H1 (cell line): ENCODE results near the gene RASAL2. TPM values are rescaled to one million over a fixed set of nuclear protein-coding genes. Genes with fewer than 3 reads are reported as not detected.

Experiments
- CTCF ChIA-PET: fragments of 300-600 bp; sonication (Branson Sonifier 250); formaldehyde crosslinking; loops from one replicate; lab custom pipeline; 2021; ENCODE audit not compliant: partially characterized antibody; lab: Charles Lee
- POLR2A ChIA-PET: fragments of 300-600 bp; sonication (Branson Sonifier 250); formaldehyde crosslinking; loops from one replicate; lab custom pipeline; 2021; ENCODE audit warnings: inconsistent platforms; ENCODE audit not compliant: partially characterized antibody; lab: Charles Lee
- DNase-seq, 2 experiments: peaks; one replicate each; pipeline versions ENCODE4 v3.0.0 to v3.0.0-alpha.2; 2010 to 2022; ENCODE audit warnings: low spot score in 2 of 2, low read depth in 1 of 2, mixed read lengths in 1 of 2
- FAIRE-seq: peaks from 2 replicates; lab custom pipeline; 2011; peaks lifted over from hg19 to GRCh38; lab: Jason Lieb, UNC
- H2AFZ ChIP-seq: 2 replicates; pipeline ENCODE4 v1.8.1; 2012; ENCODE audit warnings: low read length, inconsistent platforms
- H2AK5ac ChIP-seq: 2 replicates; pipeline ENCODE4 v1.6.1; 2013; ENCODE audit warnings: low read depth, low read length
- H2BK120ac ChIP-seq: replicated peaks from 2 replicates; pipeline ENCODE3; 2013; ENCODE audit warnings: low read depth, low read length, inconsistent platforms
- H2BK12ac ChIP-seq: 2 replicates; pipeline ENCODE4 v1.6.1; 2013; ENCODE audit warnings: low read depth, low read length
- H2BK15ac ChIP-seq: 2 replicates; pipeline ENCODE4 v1.6.1; 2013; ENCODE audit warnings: low read length
- H2BK20ac ChIP-seq: 2 replicates; pipeline ENCODE4 v1.6.1; 2013; ENCODE audit warnings: low read length
- H2BK5ac ChIP-seq: 2 replicates; pipeline ENCODE4 v1.6.1; 2013; ENCODE audit warnings: low read depth, low read length
- H3K14ac ChIP-seq: 2 replicates; pipeline ENCODE4 v1.6.1; 2013; ENCODE audit warnings: inconsistent platforms; ENCODE audit not compliant: insufficient read length
- H3K18ac ChIP-seq: 2 replicates; pipeline ENCODE4 v1.6.1; 2013; ENCODE audit warnings: low read length; ENCODE audit errors: extremely low read depth
- H3K23ac ChIP-seq: 2 replicates; pipeline ENCODE4 v1.6.1; 2013; ENCODE audit warnings: inconsistent platforms; ENCODE audit not compliant: insufficient read length
- H3K23me2 ChIP-seq: 2 replicates; pipeline ENCODE4 v1.6.1; 2013; ENCODE audit warnings: low read depth, low read length
- H3K27ac ChIP-seq: 2 replicates; pipeline ENCODE4 v1.6.1; 2011; ENCODE audit warnings: low read depth, low read length, inconsistent platforms
- H3K27me3 ChIP-seq, 4 experiments: replicated peaks in 1 of 4; 1 replicate in 1 of 4; 2 replicates in 3 of 4; pipeline versions ENCODE4 v1.6.1 to v1.8.1; 2011 to 2013; ENCODE audit warnings: low read length in 3 of 4, mild to moderate bottlenecking in 3 of 4, inconsistent platforms in 2 of 4, mixed read lengths in 2 of 4, moderate library complexity in 1 of 4; ENCODE audit not compliant: control insufficient read depth in 3 of 4, insufficient read depth in 3 of 4; ENCODE audit errors: extremely low read depth in 1 of 4
- H3K36me3 ChIP-seq, 4 experiments: 2 replicates each; pipeline versions ENCODE4 v1.6.1 to v1.8.1; 2011 to 2013; ENCODE audit warnings: mild to moderate bottlenecking in 4 of 4, low read length in 3 of 4, moderate library complexity in 2 of 4, control low read depth in 1 of 4, inconsistent platforms in 1 of 4; ENCODE audit not compliant: insufficient read depth in 4 of 4, control insufficient read depth in 2 of 4
- H3K4ac ChIP-seq: replicated peaks from 2 replicates; pipeline ENCODE3; 2013; ENCODE audit warnings: low read length, low read depth, mixed read lengths, inconsistent platforms; ENCODE audit not compliant: insufficient read length
- H3K4me1 ChIP-seq, 4 experiments: replicated peaks in 1 of 4; 1 replicate in 1 of 4; 2 replicates in 3 of 4; pipeline versions ENCODE4 v1.6.1 to v1.8.1; 2011 to 2013; ENCODE audit warnings: low read length in 3 of 4, inconsistent platforms in 2 of 4, mixed read lengths in 1 of 4; ENCODE audit not compliant: insufficient read depth in 4 of 4, control insufficient read depth in 3 of 4
- H3K4me2 ChIP-seq, 2 experiments: 2 replicates each; pipeline versions ENCODE4 v1.6.1 to v1.8.1; 2011 to 2013; ENCODE audit warnings: low read depth in 2 of 2, low read length in 2 of 2, control low read depth in 1 of 2, inconsistent platforms in 1 of 2, mild to moderate bottlenecking in 1 of 2; ENCODE audit not compliant: insufficient read depth in 1 of 2
- H3K4me3 ChIP-seq, 4 experiments: fragments of 200-600, 300-600 bp in 1 of 4; sonication (generic), shearing (Covaris generic), sonication (Bioruptor Twin) in 1 of 4; 2 replicates each; pipeline versions ENCODE4 v1.5.1 to v1.8.1; 2011 to 2016; ENCODE audit warnings: low read length in 4 of 4, low read depth in 3 of 4, control low read depth in 2 of 4, inconsistent platforms in 2 of 4, mild to moderate bottlenecking in 2 of 4, mixed read lengths in 1 of 4, moderate library complexity in 1 of 4; ENCODE audit not compliant: insufficient read depth in 2 of 4; ENCODE audit errors: extremely low read depth in 1 of 4
- H3K56ac ChIP-seq: replicated peaks from 2 replicates; pipeline ENCODE3; 2013; ENCODE audit warnings: low read depth, mild to moderate bottlenecking, mixed read lengths, low read length, inconsistent platforms; ENCODE audit not compliant: insufficient read length
- H3K79me1 ChIP-seq: 2 replicates; pipeline ENCODE4 v1.6.1; 2013; ENCODE audit warnings: low read depth, low read length, control low read depth
- H3K79me2 ChIP-seq, 2 experiments: 2 replicates each; pipeline versions ENCODE4 v1.6.1 to v1.8.1; 2012 to 2013; ENCODE audit warnings: low read length in 2 of 2, mild to moderate bottlenecking in 2 of 2, inconsistent platforms in 1 of 2; ENCODE audit not compliant: insufficient read depth in 2 of 2, control insufficient read depth in 1 of 2
- H3K9ac ChIP-seq, 4 experiments: replicated peaks in 1 of 4; 1 replicate in 1 of 4; 2 replicates in 3 of 4; pipeline versions ENCODE4 v1.6.1 to v1.8.1; 2011 to 2013; ENCODE audit warnings: low read depth in 3 of 4, low read length in 3 of 4, control low read depth in 2 of 4, mild to moderate bottlenecking in 2 of 4, moderate library complexity in 2 of 4, inconsistent platforms in 1 of 4; ENCODE audit errors: extremely low read depth in 1 of 4
- H3K9me3 ChIP-seq, 2 experiments: 2 replicates each; pipeline versions ENCODE4 v1.6.1 to v1.8.1; 2012 to 2013; ENCODE audit warnings: mild to moderate bottlenecking in 2 of 2, moderate library complexity in 2 of 2, control low read depth in 1 of 2, inconsistent platforms in 1 of 2, low read depth in 1 of 2, low read length in 1 of 2, mixed read lengths in 1 of 2; ENCODE audit not compliant: insufficient read depth in 2 of 2
- H4K20me1 ChIP-seq, 2 experiments: replicated peaks in 1 of 2; 2 replicates each; pipeline versions ENCODE3 to v1.8.1; 2011 to 2013; ENCODE audit warnings: inconsistent platforms in 2 of 2, low read length in 2 of 2, mild to moderate bottlenecking in 1 of 2; ENCODE audit not compliant: insufficient read depth in 2 of 2, control insufficient read depth in 1 of 2
- H4K5ac ChIP-seq: 2 replicates; pipeline ENCODE4 v1.6.1; 2013; ENCODE audit warnings: low read length, low read depth, mixed read lengths, inconsistent platforms; ENCODE audit not compliant: insufficient read length
- H4K8ac ChIP-seq: 2 replicates; pipeline ENCODE4 v1.8.0; 2013; ENCODE audit warnings: mild to moderate bottlenecking, moderate library complexity, low read length, inconsistent platforms; ENCODE audit not compliant: insufficient read depth; ENCODE audit errors: extremely low read depth
- H4K91ac ChIP-seq: replicated peaks from 2 replicates; pipeline ENCODE3; 2013; ENCODE audit warnings: low read length, mixed read lengths, inconsistent platforms; ENCODE audit not compliant: insufficient read length
- BRCA1 ChIP-seq: IDR thresholded peaks from 2 replicates; pipeline ENCODE4 v1.6.1; 2012; ENCODE audit warnings: low read depth, low read length, improper control_type of control experiment
- NANOG ChIP-seq: IDR thresholded peaks from 2 replicates; pipeline ENCODE4 v1.6.1; 2011; ENCODE audit warnings: low read length, low read depth, mild to moderate bottlenecking, inconsistent platforms; ENCODE audit not compliant: insufficient read depth, poor library complexity, severe bottlenecking
- WGBS, 2 experiments: shearing (Covaris generic) in 1 of 2; methylation state at CpG; one replicate each; pipeline versions ENCODE4 v1.1.6 to v1.1.7; 2013 to 2015; ENCODE audit warnings: low lambda C conversion rate in 2 of 2, mixed read lengths in 2 of 2, inconsistent platforms in 1 of 2, low coverage in 1 of 2, missing lambda C conversion rate in 1 of 2; ENCODE audit not compliant: insufficient replicate concordance in 2 of 2, insufficient coverage in 1 of 2, insufficient read length in 1 of 2; ENCODE audit errors: extremely low coverage in 1 of 2, missing lambda C conversion rate in 1 of 2; 5-methylcytosine and 5-hydroxymethylcytosine counted together
- polyA plus RNA-seq, 7 experiments: library from polyadenylated mRNA; depleted of rRNA in 3 of 7; stranded (reverse) in 5 of 7; unstranded in 2 of 7; fragments of >200 nt in 5 of 7; fragments of 200-250 nt in 2 of 7; gene quantifications; 1 replicate in 5 of 7; 2 replicates in 1 of 7; 4 replicates in 1 of 7; pipeline versions ENCODE4 v1.2.1 to v1.2.3, GENCODE V29; 2011 to 2013; ENCODE audit warnings: missing spikeins in 2 of 7, mixed read lengths in 2 of 7
- total RNA-seq: library from RNA; stranded (reverse); fragmentation: NEBNext Ultra II Directional; extraction: Animal tissue kit (Norgen Biotek cat#: 25700); gene quantifications from 2 replicates; pipeline ENCODE4 v1.2.1, GENCODE V29; 2021

RASAL2 gene
- total and polyA plus RNA-seq, 2 of the 8 experiments (the other 6 are each of a cell fraction or from before 2014, with no cell fraction given) = 15.9 to 32.5 TPM

GRCh38 chr1:178324003-178324402 is 230.1 kb downstream of the RASAL2 start:
- FAIRE-seq = no peak
- TF ChIP-seq NANOG = no peak
- no peak for TF ChIP-seq BRCA1

More at GRCh38 chr1:178324003-178324402, 230.1 kb downstream of the RASAL2 start:
- H3K9me3 ChIP-seq = no peaks in the 10 kb centered on the region
- no peak overlapping the region for H2BK120ac ChIP-seq
- no peak overlapping the region for H4K91ac ChIP-seq
- no peaks in the 10 kb centered on the region for H4K20me1 ChIP-seq
- ChIA-PET POLR2A (interaction anchor here (1.4 kb wide), 1 partner anchor 47 kb away, joined by 5 read pairs; no protein-coding TSS in a partner anchor), CTCF (interaction anchor here (0.6 to 3.3 kb wide), 5 partner anchors 12 to 268 kb away, joined by 3 to 20 read pairs (median 5); no protein-coding TSS in a partner anchor)
- H4K5ac ChIP-seq = no peak overlapping the region
- no peak overlapping the region for H2BK20ac ChIP-seq
- H3K23me2 ChIP-seq = no peaks in the 10 kb centered on the region
- no peak overlapping the region for H3K4ac ChIP-seq
- H3K4me3 ChIP-seq = no peak overlapping the region
- no peak overlapping the region for H3K23ac ChIP-seq
- H3K14ac ChIP-seq = no peak overlapping the region
- H3K79me2 ChIP-seq = peaks cover 0 to 56% of the 10 kb centered on the region in 2 experiments; a peak in 3 of 4 replicates
- no peaks in the 10 kb centered on the region for H3K4me1 ChIP-seq
- H3K36me3 ChIP-seq = no peaks in the 10 kb centered on the region
- no peak overlapping the region for H2BK12ac ChIP-seq
- no peak overlapping the region for H2AFZ ChIP-seq
- H4K8ac ChIP-seq = no peak overlapping the region
- H3K18ac ChIP-seq = no peak overlapping the region
- DNase-seq = no peak
- H2AK5ac ChIP-seq = no peak overlapping the region
- no peaks in the 10 kb centered on the region; the same call in 1 of the 2 replicates for H3K79me1 ChIP-seq
- H2BK5ac ChIP-seq = no peak overlapping the region
- 92% methylated on average over 1 of the region's 1 CpG; no CpG with 5 or more reads in 1 of the 2 experiments for WGBS, 2 experiments
- H2BK15ac ChIP-seq = no peak overlapping the region
- H3K9ac ChIP-seq = no peak overlapping the region
- no peak overlapping the region for H3K56ac ChIP-seq
- H3K27ac ChIP-seq = no peak overlapping the region
- H3K27me3 ChIP-seq = no peaks in the 10 kb centered on the region
- no peak overlapping the region for H3K4me2 ChIP-seq
